ENCODE data around the gene HERPUD2.
"Not testable (repeated sequence)": the region's sequence is repeated elsewhere in the genome, so short reads cannot be mapped to it uniquely, and the experiment has no call there.

The HERPUD2 gene

DNA sequence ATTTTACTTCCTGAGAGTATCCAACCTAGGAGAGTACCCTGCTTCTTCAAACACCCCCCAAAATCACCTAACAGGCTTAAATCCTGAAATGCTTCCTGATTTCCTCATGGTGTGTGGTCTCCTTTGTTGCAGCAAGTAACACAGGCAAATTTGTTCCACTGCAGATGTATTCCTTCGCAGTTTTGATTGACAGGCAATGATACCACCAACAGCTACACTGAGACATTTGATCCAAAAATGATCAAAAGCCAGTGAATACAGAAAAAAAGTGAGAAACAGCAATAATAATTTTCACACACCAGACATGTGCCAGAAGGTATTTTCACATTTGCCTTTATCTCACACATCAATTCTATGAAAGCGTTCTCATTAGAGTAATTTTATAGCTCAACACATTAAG, 95.9 kb downstream of the HERPUD2 start:
- DNase-seq = no peak

DNA sequence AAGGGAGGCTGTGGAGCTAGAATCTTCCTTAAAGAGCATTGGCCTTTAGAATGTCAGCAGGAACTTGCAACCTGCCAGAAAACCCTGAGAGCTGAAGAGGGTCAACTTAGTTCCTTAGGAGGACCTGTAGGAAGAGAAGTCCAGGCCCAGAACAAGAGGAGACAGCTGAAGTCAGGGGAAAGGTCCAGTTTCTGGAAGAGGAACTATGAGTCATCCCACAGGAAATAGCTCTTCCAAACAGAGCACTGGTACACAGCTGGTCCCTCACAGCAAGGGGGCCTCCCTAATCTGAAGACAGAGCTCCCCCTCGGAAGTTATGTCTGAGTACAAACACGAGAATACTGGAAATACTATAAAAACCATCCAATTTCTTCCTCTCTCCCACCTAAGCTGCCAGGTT, 98.9 kb downstream of the HERPUD2 start:
- DNase-seq = no peak

DNA sequence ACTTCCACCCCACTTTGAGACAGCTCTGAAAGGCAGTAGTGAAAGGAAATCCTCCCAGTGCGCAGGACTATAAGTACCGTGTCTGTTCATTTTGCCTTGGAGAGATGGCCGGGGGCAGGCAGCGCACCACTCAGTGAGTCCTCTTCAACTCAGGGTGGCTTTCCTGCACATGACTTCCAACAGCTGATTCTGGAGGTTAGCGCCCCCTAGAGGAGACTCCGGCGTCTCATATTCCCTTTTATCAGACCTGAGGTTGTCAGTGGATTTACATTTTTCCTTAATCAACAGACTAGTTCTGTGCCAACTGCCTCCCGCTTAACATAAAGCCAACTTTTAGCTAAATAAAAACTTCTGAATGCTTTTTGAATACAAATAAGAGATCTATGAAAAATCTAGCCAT, 101.0 kb downstream of the HERPUD2 start:
- DNase-seq = no peak

DNA sequence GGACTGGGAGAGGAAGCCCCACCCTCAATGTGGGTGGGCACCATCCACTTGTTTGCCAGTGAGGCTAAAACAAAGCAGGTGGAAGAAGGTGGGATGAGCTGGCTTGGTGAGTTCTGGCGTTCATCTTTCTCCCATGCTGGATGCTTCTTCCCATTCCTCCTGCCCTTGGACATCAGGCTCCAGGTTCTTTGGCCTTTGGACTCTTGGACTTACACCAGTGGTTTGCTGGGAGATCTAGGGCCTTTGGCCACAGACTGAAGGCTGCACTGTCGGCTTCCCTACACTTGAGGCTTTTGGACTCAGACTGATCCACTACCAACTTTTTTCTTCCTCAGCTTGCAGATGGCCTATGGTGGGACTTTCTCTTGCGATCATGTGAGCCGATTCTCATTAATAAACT, 106.3 kb downstream of the HERPUD2 start:
- DNase-seq = no peak

DNA sequence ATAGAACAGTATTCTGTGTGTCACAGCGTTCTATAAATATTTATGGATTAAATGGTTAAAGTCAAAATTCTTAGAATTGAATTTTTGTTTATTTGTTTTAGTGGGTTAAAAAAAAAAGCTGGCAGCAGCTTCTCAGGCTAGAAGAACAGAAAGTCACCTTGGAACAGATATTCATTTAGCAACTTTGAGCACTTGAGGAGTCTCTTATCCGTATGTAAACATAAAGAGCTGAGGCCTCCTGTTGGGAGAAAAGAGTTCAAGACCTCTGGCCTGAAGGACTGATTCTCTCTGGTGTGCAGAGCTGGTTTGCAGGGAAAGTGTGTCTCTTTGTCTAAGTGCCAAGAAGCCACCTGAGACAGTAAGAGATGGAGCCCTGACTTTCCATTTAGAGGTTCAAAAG, 109.9 kb downstream of the HERPUD2 start:
- DNase-seq = no peak

DNA sequence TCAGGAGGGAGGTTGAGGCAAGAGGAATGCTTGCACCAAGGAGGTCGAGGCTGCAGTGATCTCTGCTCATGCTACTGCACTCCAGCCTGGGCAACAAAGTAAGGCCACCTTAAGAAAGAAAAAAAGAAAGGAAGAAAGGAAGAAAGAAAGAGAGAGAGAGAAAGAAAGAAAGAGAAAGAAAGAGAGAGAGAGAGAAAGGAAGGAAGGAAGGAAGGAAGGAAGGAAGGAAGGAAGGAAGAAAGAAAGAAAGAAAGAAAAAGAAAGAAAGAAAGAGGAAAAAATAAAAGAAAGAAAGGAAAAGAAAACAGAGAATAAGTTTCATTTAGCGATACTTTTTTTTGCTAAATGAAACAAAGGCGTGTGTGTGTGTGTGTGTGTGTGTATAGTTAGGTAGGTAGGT, 110.4 kb downstream of the HERPUD2 start:
- not testable (repeated sequence) for DNase-seq
